GM21528 (cell line): ENCODE results near the gene LRWD1.
"Not testable (repeated sequence)": the region's sequence is repeated elsewhere in the genome, so short reads cannot be mapped to it uniquely, and the experiment has no call there.

Experiments used
- ATAC-seq: cut with Tn5 transposase; IDR thresholded peaks from one replicate; pipeline ENCODE4 v1.9.1; 2021; ENCODE audit warnings: mild to moderate bottlenecking, moderate library complexity; ENCODE audit not compliant: unreplicated experiment, low FRiP score

Gene LRWD1

GRCh38 chr7:102467581-102468477 is 3.0 kb downstream of the LRWD1 start:
- no peak for ATAC-seq

- ATAC-seq = no peak
Measured at GRCh38 chr7:102468478-102469350, 3.9 kb downstream of the LRWD1 start.

GRCh38 chr7:102469351-102469971 is 4.7 kb downstream of the LRWD1 start:
- ATAC-seq = no peak

GRCh38 chr7:102469972-102470825 is 5.4 kb downstream of the LRWD1 start:
- ATAC-seq = no peak

GRCh38 chr7:102471791-102472125 is 7.0 kb downstream of the LRWD1 start:
- no peak for ATAC-seq

- ATAC-seq = no peak
Measured at GRCh38 chr7:102472126-102473041, 7.6 kb downstream of the LRWD1 start.

GRCh38 chr7:102473271-102473991 is 8.6 kb downstream of the LRWD1 start:
- no peak for ATAC-seq

GRCh38 chr7:102474116-102474515 is 9.3 kb downstream of the LRWD1 start:
- ATAC-seq = not testable (repeated sequence)

- not testable (repeated sequence) for ATAC-seq
Measured at GRCh38 chr7:102474736-102475435, 10.1 kb downstream of the LRWD1 start.

GRCh38 chr7:102478314-102479208 is 13.8 kb downstream of the LRWD1 start, which contains the start of gene POLR2J:
POLR2J (minus strand) TSS chr7:102478922; CDS start chr7:102478860, 62 bp downstream.
- ATAC-seq = peak; percentile 81

GRCh38 chr7:102479209-102479584 is 14.4 kb downstream of the LRWD1 start:
- peak; percentile 31 for ATAC-seq

- ATAC-seq = not testable (repeated sequence)
Measured at GRCh38 chr7:102479982-102480637, 15.3 kb downstream of the LRWD1 start.

GRCh38 chr7:102481962-102482361 is 17.2 kb downstream of the LRWD1 start:
- ATAC-seq = not testable (repeated sequence)

- not testable (repeated sequence) for ATAC-seq
Measured at GRCh38 chr7:102484317-102484716, 19.5 kb downstream of the LRWD1 start.

GRCh38 chr7:102490529-102491075 is 25.8 kb downstream of the LRWD1 start:
- ATAC-seq = peak; percentile 41
